Right lobe of liver (tissue), 6 donors: ENCODE results near the gene ADAMTS19. TPM values are rescaled to one million over a fixed set of nuclear protein-coding genes. Genes with fewer than 3 reads are reported as not detected.
"Not testable (repeated sequence)": the region's sequence is repeated elsewhere in the genome, so short reads cannot be mapped to it uniquely, and the experiment has no call there.

Source experiments
- ATAC-seq, 4 donors: fragments of 200-7000 bp; cut with Tn5 transposase; one replicate each; pipeline ENCODE4 v1.9.1; 2020; ENCODE audit warnings: mild to moderate bottlenecking in 4 of 4, moderate library complexity in 4 of 4
- DNase-seq, 3 donors: peaks; one replicate each; pipeline ENCODE4 v3.0.0-alpha.2; 2020
- H3K27ac ChIP-seq, 3 donors: fragments of 200-600 bp; one replicate each; pipeline ENCODE4 v1.8.0; 2022
- H3K27me3 ChIP-seq, 2 donors: fragments of 200-600 bp; one replicate each; pipeline ENCODE4 v1.8.0; 2022
- H3K36me3 ChIP-seq, 4 donors: fragments of 200-600 bp; sonication (generic) in 1 of 4; one replicate each; pipeline versions ENCODE4 v1.5.1 to v1.8.0; 2017 to 2022; ENCODE audit warnings: control low read depth in 1 of 4
- H3K4me1 ChIP-seq, 4 donors: fragments of 200-600 bp; sonication (generic) in 1 of 4; one replicate each; pipeline versions ENCODE4 v1.5.1 to v1.8.0; 2017 to 2022; ENCODE audit warnings: control low read depth in 1 of 4
- H3K4me3 ChIP-seq, 3 donors: fragments of 200-600 bp; one replicate each; pipeline ENCODE4 v1.8.0; 2022
- H3K9me3 ChIP-seq, 4 donors: fragments of 200-600 bp; sonication (generic) in 1 of 4; one replicate each; pipeline versions ENCODE4 v1.5.1 to v1.8.0; 2017 to 2022; ENCODE audit warnings: control low read depth in 1 of 4
- POLR2A ChIP-seq: fragments of 450-650 bp; IDR thresholded peaks from one replicate; pipeline ENCODE4 v1.6.1; 2017; ENCODE audit warnings: antibody characterized with exemption, mild to moderate bottlenecking
- WGBS: methylation state at CpG from one replicate; pipeline ENCODE4 v1.1.6; 2018; ENCODE audit warnings: low coverage, low lambda C conversion rate; ENCODE audit not compliant: insufficient coverage; ENCODE audit errors: missing lambda C conversion rate; 5-methylcytosine and 5-hydroxymethylcytosine counted together
- intact Hi-C, 2 donors: fragments of 100-400 bp; cut with DNase I; formaldehyde crosslinking; loops; one replicate each; pipeline versions ENCODE4 v1.11.2 to v1.14.1; 2022
- total RNA-seq, 6 experiments: library from RNA; depleted of rRNA in 2 of 6; stranded (reverse); fragments of >200 nt in 2 of 6; fragmentation: NEBNext Ultra II Directional in 3 of 6; extraction: Animal tissue kit (Norgen Biotek cat#: 25700) in 3 of 6; gene quantifications; one replicate each; pipeline versions ENCODE4 v1.1.0 to v1.2.4, GENCODE V29; 2016 to 2023
- TF ChIP-seq, protein P1 (sequence below), 4 donors: fragments of 200-600 bp in 3 of 4; fragments of 450-650 bp in 1 of 4; IDR thresholded peaks; one replicate each; pipeline versions ENCODE4 v1.5.1 to v1.8.0; 2016 to 2022; ENCODE audit warnings: antibody characterized with exemption in 4 of 4, mild to moderate bottlenecking in 2 of 4
- donor health status: DM: no; HTN: yes; CAD: no.
- donor health status: DM: no; HTN: no; CAD: no.
- donor health status: DM: no; HTN: no; CAD: no.
- donor health status: DM: no; HTN: yes; CAD: no.
- donor health status: DM: no; HTN: yes; CAD: no.

The ADAMTS19 gene
- total RNA-seq, 6 experiments from 2014 or later = not detected

DNA sequence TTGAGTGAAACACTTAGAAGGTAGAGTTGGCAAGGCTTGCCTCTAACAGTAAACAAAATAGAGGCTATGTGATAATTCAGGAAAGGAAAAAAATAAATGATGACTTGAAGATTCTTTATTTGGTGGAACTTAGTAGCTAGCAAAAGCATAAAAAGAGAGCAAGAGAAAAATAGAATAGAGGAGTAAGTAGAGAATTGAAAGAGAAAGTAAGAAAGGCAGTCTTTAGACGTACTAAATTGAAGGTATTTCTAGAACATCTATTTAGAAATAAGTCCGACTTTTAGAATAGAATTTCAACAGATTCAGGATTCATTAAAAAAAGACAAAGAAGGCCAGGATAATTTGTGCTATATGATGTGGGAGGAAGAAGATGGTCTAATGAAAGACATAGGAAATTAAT lies 159.7 kb downstream of the ADAMTS19 start:
- no peak for ATAC-seq
- TF ChIP-seq, protein P1, sequence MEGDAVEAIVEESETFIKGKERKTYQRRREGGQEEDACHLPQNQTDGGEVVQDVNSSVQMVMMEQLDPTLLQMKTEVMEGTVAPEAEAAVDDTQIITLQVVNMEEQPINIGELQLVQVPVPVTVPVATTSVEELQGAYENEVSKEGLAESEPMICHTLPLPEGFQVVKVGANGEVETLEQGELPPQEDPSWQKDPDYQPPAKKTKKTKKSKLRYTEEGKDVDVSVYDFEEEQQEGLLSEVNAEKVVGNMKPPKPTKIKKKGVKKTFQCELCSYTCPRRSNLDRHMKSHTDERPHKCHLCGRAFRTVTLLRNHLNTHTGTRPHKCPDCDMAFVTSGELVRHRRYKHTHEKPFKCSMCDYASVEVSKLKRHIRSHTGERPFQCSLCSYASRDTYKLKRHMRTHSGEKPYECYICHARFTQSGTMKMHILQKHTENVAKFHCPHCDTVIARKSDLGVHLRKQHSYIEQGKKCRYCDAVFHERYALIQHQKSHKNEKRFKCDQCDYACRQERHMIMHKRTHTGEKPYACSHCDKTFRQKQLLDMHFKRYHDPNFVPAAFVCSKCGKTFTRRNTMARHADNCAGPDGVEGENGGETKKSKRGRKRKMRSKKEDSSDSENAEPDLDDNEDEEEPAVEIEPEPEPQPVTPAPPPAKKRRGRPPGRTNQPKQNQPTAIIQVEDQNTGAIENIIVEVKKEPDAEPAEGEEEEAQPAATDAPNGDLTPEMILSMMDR (IDR thresholded peaks at IDR 0.05) = no peak
- no peak for TF ChIP-seq POLR2A
- H3K4me3 ChIP-seq = no peak overlapping the region

DNA sequence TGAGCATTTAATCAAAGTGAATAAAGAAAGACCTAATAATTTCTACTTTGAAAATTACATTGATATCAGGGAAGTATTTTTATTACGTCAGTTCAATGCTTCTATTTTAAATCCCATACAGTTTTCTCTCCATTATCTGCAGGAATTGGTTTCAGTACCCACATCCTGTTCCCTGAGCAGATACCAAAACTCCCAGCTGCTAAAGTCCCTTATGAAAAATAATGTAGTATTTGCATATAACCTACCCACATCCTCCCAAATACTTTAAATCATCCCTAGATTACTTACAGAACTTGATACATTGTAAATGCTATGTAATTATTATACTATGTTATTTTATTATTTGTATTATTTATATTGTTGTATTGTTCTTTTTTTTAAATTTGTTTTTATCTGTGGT lies 162.4 kb downstream of the ADAMTS19 start:
- no peak for TF ChIP-seq POLR2A
- TF ChIP-seq, protein P1 (IDR thresholded peaks at IDR 0.05) = no peak
- H3K4me3 ChIP-seq = no peak overlapping the region
- no peaks in the 10 kb centered on the region for H3K4me1 ChIP-seq
- ATAC-seq (no peak), DNase-seq (no peak)
- H3K36me3 ChIP-seq = no peaks in the 10 kb centered on the region
- intact Hi-C loops = no loop called here
- no peaks in the 10 kb centered on the region for H3K9me3 ChIP-seq
- no peaks in the 10 kb centered on the region for H3K27me3 ChIP-seq
- no peak overlapping the region for H3K27ac ChIP-seq
- WGBS = 12% methylated on average over 1 of the region's 1 CpG

More for the DNA sequence above, 159.7 kb downstream of the ADAMTS19 start:
- H3K36me3 ChIP-seq = no peaks in the 10 kb centered on the region
- WGBS = 48% methylated on average over 2 of the region's 2 CpGs
- DNase-seq = no peak
- intact Hi-C loops = no loop called here
- no peak overlapping the region for H3K27ac ChIP-seq
- no peaks in the 10 kb centered on the region for H3K4me1 ChIP-seq
- H3K27me3 ChIP-seq = no peaks in the 10 kb centered on the region
- H3K9me3 ChIP-seq = no peaks in the 10 kb centered on the region

DNA sequence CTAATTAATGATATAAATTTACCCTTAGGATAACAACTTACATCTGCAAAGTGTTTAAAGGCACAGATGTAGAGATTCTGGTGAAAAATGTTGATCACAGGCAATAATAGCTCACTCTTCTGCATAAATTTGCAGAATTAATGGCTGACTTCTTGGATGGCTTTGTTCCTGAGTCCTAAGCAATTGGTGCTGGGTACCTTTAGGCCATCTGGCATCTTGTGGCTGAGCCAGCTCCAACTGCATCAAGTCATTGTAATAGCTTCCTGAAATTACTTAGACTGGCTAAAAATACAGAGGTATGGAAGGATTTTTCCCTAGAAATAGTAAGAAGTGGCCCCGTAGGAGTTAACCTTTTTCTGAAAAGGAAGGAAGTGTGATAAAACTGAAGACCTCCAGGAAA lies 169.5 kb downstream of the ADAMTS19 start:
- no peak overlapping the region for H3K4me3 ChIP-seq
- ATAC-seq (no peak), DNase-seq (no peak)
- no peaks in the 10 kb centered on the region for H3K4me1 ChIP-seq
- no peak overlapping the region for H3K27ac ChIP-seq
- WGBS = 29% methylated on average over 1 of the region's 1 CpG
- TF ChIP-seq, protein P1 (IDR thresholded peaks at IDR 0.05) = no peak
- TF ChIP-seq POLR2A = no peak
- intact Hi-C loops = no loop called here
- no peaks in the 10 kb centered on the region for H3K9me3 ChIP-seq
- no peaks in the 10 kb centered on the region for H3K36me3 ChIP-seq
- no peaks in the 10 kb centered on the region for H3K27me3 ChIP-seq

DNA sequence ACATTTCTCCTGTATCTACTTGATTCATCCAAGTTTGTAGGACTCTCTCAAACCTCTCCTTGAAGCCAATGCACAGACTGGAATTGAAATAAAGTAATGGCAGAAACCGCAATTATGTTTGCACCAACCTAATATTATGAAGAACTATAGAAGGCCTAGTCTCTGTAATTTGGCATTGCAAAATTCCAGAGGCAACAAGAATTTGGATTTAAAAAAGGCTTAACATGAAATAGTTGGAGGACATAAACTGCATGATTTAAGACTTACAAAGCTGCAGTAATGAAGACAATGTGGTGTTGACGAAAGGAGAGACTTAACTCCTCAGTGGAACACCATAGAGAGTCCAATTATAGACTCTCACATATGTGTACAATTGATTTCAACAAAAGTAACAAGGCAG lies 170.0 kb downstream of the ADAMTS19 start:
- no peak for TF ChIP-seq POLR2A
- TF ChIP-seq, protein P1 (IDR thresholded peaks at IDR 0.05) = no peak
- WGBS = 53% methylated on average over 2 of the region's 2 CpGs
- DNase-seq = no peak
- H3K36me3 ChIP-seq = no peaks in the 10 kb centered on the region
- no peak overlapping the region for H3K4me3 ChIP-seq
- H3K27me3 ChIP-seq = no peaks in the 10 kb centered on the region
- ATAC-seq = no peak
- no peaks in the 10 kb centered on the region for H3K9me3 ChIP-seq
- H3K4me1 ChIP-seq = no peaks in the 10 kb centered on the region
- intact Hi-C loops = no loop called here
- no peak overlapping the region for H3K27ac ChIP-seq

DNA sequence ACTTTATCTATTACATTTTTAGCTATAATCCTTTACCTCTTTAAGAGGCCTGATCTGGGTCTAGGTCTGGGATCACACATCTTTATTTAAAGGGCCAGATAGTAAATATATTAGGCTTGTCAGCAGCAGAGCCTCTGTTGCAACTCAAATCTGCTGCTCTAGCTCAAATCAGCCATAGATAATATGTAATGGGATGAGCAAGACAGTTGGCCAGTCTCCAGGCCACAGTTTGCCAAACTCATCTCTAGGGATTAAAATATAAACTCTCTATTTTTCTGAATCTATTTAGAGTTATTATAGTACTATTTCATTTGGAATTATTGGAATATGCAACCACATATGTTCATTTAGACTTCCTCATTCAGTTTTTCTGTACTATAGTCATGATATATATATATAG lies 171.9 kb downstream of the ADAMTS19 start:
- no peaks in the 10 kb centered on the region for H3K27me3 ChIP-seq
- no peak overlapping the region for H3K27ac ChIP-seq
- no peaks in the 10 kb centered on the region for H3K4me1 ChIP-seq
- ATAC-seq = no peak
- H3K9me3 ChIP-seq = no peaks in the 10 kb centered on the region
- H3K4me3 ChIP-seq = no peak overlapping the region
- intact Hi-C loops = no loop called here
- no peak for DNase-seq
- TF ChIP-seq, protein P1 (IDR thresholded peaks at IDR 0.05) = no peak
- no peak for TF ChIP-seq POLR2A
- no peaks in the 10 kb centered on the region for H3K36me3 ChIP-seq

DNA sequence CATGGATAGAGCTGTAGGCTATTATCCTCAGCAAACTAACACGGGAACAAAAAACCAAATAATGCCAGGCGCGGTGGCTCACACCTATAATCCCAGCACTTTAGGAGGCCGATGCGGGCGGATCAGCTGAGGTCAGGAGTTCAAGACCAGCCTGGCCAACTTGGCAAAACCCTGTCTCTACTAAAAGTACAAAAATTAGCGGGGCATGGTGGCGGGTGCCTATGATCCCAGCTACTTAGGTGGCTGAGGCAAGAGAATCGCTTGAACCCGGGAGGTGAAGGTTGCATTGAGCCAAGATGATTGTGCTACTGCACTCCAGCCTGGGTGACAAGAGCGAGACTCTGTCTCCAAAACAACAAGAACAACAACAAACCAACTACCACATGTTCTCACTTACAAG lies 177.4 kb downstream of the ADAMTS19 start:
- DNase-seq, intact Hi-C loops, H3K9me3 ChIP-seq, H3K36me3 ChIP-seq, H3K27me3 ChIP-seq, H3K4me1 ChIP-seq, H3K4me3 ChIP-seq, ATAC-seq, H3K27ac ChIP-seq: not testable (repeated sequence)
- 81% methylated on average over 7 of the region's 11 CpGs for WGBS
